Ovary (tissue), 3 donors: ENCODE data around the gene SLC36A3.

Experiments used
- CTCF ChIP-seq, 3 donors: fragments of 450-650 bp in 2 of 3; fragments of 200-600 bp in 1 of 3; IDR thresholded peaks; one replicate each; pipeline versions ENCODE4 v1.5.1 to v1.8.0; 2016 to 2022; ENCODE audit warnings: antibody characterized with exemption in 3 of 3, mild to moderate bottlenecking in 1 of 3
- POLR2A ChIP-seq: fragments of 450-650 bp; IDR thresholded peaks from one replicate; pipeline ENCODE4 v1.6.1; 2017; ENCODE audit warnings: antibody characterized with exemption, mild to moderate bottlenecking, moderate library complexity
- donor health status: DM: no; HTN: no; CAD: no.

GRCh38 chr5:151295138-151295537 is 8.4 kb downstream of the SLC36A3 start:
- TF ChIP-seq POLR2A (no peak), CTCF (IDR thresholded peaks at IDR 0.05) (no peak)
